Measurements from ENCODE around the gene CREB3L2.

CREB3L2 gene

DNA sequence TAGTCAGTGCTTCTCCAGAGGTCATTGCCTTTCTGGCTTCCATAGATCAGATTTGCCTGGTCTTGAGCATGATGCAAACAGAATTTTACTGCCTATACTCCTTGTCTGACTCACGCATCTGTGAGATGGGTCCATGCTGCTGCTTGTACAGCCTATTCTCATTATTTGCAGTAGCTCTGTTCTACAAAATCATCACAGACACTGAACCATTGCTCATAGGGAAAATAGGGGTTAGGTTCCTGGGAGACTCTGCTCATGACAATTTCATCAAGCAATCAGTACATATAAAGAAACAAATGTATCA lies 7.4 kb upstream of the CREB3L2 start:
- DNase-seq: no peak

- no peak for DNase-seq
Observed at GRCh38 chr7:138008588-138009349, 6.9 kb upstream of the CREB3L2 start.

GRCh38 chr7:138008019-138008587 lies 6.2 kb upstream of the CREB3L2 start:
- DNase-seq: no peak

DNA sequence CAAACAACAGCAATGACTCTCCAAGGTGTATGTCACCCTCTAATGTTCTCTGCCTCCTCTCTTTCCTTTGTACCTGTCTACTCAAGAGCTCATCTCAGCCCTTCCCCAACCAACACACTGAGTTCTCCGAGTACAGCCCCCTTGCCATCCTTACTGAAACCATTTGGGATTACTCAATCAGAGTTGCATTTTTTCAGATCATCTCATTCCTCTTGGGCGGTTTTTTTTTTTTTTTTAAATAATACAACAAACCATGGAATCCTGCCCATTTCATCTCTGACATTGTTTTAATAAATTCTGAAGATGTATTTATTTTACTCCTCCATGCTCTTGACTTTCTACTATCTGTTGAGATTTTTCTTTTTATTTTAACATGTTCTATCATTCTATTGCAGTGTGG lies 4.2 kb upstream of the CREB3L2 start:
- DNase-seq: no peak

DNA sequence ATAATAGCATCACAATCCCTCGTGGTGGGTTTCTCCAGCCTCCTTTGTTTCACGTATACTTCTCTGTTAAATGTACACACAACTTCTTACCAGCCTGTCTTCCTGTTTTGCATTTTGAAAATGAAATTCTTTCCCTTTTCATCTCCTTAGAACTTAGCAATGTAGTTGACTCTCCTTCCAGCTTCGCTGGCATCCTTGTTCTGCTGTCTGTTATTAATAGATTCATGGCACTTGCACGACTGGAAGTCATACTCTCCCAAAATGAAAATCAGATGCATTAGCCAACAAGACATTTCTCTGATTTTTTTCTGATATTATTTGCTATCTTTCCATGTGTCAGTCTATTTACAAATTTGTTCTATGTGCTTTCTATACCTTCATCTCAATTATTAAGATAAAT lies 3.0 kb upstream of the CREB3L2 start:
- DNase-seq: no peak

- DNase-seq: no peak
Observed at GRCh38 chr7:138004046-138004445, 2.2 kb upstream of the CREB3L2 start.

- DNase-seq: no peak
Observed at GRCh38 chr7:138002828-138003189, 923 bp upstream of the CREB3L2 start.

- peak; percentile 100 for DNase-seq
Observed at GRCh38 chr7:138002096-138002827, 376 bp upstream of the CREB3L2 start.

GRCh38 chr7:138000081-138000701 lies 1.7 kb downstream of the CREB3L2 start:
- peak; percentile 72 for DNase-seq

GRCh38 chr7:137999496-138000080 lies 2.3 kb downstream of the CREB3L2 start:
- no peak for DNase-seq

GRCh38 chr7:137998250-137998649 lies 3.6 kb downstream of the CREB3L2 start:
- no peak for DNase-seq

DNA sequence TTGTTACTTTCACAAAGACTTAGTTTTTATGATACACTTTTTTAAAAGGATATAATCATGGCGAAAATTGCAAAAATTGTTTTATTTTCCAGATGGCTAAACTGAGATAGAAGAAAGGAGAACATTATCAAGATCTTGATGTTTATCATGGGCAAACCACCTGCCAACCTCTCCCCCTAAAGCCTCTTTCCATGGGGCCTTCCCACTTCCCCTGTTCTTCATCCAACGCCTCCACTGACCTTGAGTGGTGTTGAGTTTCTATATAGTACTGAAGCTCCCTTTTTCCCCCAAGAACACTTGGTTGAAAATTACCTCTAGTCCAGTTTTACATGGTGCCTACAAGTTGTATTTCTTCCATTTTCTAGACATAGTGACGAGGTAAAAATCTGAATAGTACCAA lies 5.0 kb downstream of the CREB3L2 start:
- DNase-seq: no peak

- DNase-seq: peak; percentile 62
Observed at GRCh38 chr7:137996386-137996851, 5.5 kb downstream of the CREB3L2 start.

DNA sequence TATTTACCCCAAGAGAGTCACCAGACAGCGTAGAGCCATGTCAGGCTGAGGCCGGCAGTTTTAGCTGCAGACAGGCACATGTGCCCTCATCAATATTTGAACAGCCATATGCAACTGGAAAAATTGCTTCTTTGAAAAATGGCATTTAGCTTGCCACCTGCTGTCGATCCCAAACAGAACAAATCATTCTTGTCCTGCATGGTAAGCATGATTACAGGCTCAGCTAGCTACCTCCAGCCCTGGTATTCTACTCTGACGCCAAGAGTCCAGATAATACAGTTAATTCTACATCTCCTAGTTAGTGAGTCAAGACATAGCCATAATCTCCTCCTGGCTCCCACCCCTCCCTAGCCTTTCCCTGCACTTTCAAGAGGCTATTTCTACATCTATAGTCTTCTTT lies 7.7 kb downstream of the CREB3L2 start:
- no peak for DNase-seq

GRCh38 chr7:137993395-137993743 lies 8.5 kb downstream of the CREB3L2 start:
- DNase-seq: no peak

GRCh38 chr7:137992550-137993394 lies 9.1 kb downstream of the CREB3L2 start:
- peak; percentile 87 for DNase-seq

GRCh38 chr7:137992104-137992549 lies 9.8 kb downstream of the CREB3L2 start:
- no peak for DNase-seq

DNA sequence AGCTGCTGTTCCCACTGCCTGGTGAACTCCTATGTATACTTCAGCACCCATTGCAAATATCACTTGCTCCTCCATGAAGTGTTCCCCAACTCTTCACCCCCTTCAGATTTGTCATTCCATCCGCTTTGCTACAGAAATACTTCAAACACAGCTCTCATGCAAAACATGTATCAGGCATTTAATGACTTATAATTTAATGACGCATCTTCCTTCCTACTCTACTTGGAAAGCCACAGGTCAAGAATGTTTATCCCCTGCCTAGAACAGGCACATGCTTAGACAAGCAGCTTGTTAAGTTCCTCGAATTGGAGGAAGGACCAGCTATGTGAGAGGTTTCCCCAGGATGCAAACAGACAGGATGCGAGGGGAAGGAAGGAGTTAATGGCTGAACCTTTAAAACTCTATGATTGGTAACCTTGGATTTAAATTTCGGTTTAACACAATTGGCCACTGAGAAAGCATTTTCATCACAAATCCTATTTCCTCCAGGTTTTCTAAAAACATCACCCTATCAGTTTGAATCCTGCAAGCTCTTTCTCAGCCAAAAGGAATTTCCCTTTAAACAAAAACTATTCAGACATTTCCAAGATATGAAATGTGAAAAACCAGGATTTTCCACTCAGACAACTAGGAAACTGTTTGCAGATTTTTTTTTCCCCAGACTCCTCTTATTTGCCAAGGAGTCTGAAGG lies 11.5 kb downstream of the CREB3L2 start:
- DNase-seq: no peak

DNA sequence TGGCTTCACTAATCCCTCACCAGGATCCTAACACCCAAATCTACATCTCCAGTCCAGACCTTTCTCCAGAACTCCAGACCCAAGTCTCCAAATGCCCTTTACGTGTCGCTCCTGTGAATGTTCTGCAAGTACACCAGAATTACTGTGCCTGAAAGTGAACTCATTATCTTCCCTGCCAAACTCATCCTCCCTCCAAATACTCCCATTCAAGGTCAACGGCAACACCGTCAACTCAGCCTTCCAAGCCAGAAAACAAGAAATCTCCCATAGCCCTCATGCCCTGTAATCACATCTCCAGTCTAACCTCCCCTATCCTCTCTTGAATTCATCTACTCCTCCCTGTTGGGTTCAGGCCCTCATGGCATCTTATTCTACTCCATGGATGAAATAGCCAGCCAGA lies 12.3 kb downstream of the CREB3L2 start:
- no peak for DNase-seq

DNA sequence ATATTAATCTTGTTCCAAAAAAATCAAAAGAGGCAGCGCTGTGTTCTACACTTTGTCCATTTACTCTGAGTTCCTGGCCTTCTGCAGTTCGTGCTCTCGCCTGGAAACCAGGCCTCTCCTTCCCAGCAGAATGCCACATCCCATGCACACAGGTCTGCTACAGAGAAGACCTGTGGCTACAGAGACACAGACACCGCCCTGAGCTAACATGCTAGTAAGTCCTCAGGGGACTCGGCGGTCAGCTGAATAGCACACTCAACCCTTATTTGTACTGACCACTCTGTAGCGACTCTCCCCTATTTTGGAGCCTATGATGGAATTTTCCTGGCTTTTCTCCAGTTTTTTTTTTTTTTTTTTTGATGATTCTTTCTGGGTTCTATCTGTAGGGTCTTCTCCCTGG lies 12.8 kb downstream of the CREB3L2 start:
- DNase-seq: no peak

GRCh38 chr7:137987968-137988367 lies 13.9 kb downstream of the CREB3L2 start:
- DNase-seq: no peak

DNA sequence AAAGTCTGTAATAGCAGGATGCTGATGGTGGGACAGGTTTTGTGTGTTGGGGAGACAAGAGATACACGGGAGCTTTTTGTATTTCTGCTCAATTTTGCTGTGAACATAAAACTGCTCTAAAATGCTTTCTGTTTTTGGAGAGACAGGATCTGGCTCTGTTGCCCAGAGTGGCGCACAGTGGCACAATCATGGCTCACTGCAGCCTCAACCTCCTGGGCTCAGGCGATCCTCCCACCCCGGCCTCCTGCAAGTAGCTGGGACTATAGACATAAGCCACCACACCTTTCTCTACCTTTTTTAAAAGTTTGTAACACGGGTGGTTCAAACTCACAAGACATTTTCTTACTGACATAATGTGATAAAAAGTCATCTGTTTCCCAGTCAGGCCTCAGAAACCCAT lies 14.3 kb downstream of the CREB3L2 start:
- DNase-seq: no peak
